PC-9 (cell line): ENCODE measurements around the gene CSF1.

Experiments used
- CTCF ChIP-seq: fragments of 200-600 bp; sonication (generic); conservative IDR thresholded peaks from 2 replicates; pipeline ENCODE4 v1.6.1; 2017; ENCODE audit warnings: mixed run types, antibody characterized with exemption, mild to moderate bottlenecking, moderate library complexity
- EZH2 ChIP-seq: fragments of 200-600 bp; sonication (generic); IDR thresholded peaks from 2 replicates; pipeline ENCODE4 v1.8.0; 2017; ENCODE audit warnings: antibody characterized with exemption, low read depth

GRCh38 chr1:109929588-109930251 lies 19.1 kb downstream of the CSF1 start:
- no peak for TF ChIP-seq CTCF
- no peak for TF ChIP-seq EZH2
